Activated CD8-positive, alpha-beta T cell treated with anti-CD3 and anti-CD28 coated beads, Interleukin-2, amount 10 ng/mL, durations not matched to agents 7 days and 5 days (primary cell): ENCODE results near the gene KAZN. TPM values are rescaled to one million over a fixed set of nuclear protein-coding genes. Genes with fewer than 3 reads are reported as not detected.

Experiments used
- ATAC-seq: fragments of 150-1000 bp; cut with Tn5 transposase; one replicate; pipeline ENCODE4 v1.10.0; 2021; ENCODE audit warnings: moderate library complexity
- CTCF ChIA-PET: fragments of 350-600 bp; sonication (Branson Sonifier 250); formaldehyde crosslinking; loops from one replicate; lab custom pipeline; 2021; ENCODE audit warnings: antibody characterized with exemption; lab: Charles Lee
- POLR2A ChIA-PET: fragments of 350-600 bp; sonication (Branson Sonifier 250); formaldehyde crosslinking; loops from one replicate; lab custom pipeline; 2021; ENCODE audit warnings: antibody characterized with exemption; lab: Charles Lee
- DNase-seq: peaks from one replicate; pipeline ENCODE4 v3.0.0-alpha.2; 2020
- H3K27ac Mint-ChIP-seq: one replicate; pipeline ENCODE4 v1.8.0; 2021; ENCODE audit warnings: mild to moderate bottlenecking, mixed read lengths
- H3K27me3 Mint-ChIP-seq: one replicate; pipeline ENCODE4 v1.8.0; 2021; ENCODE audit warnings: low read depth, mixed read lengths
- H3K36me3 Mint-ChIP-seq: one replicate; pipeline ENCODE4 v1.8.0; 2021; ENCODE audit warnings: low read depth, mixed read lengths
- H3K4me1 Mint-ChIP-seq: one replicate; pipeline ENCODE4 v1.8.0; 2021; ENCODE audit warnings: low read depth, mixed read lengths
- H3K4me3 Mint-ChIP-seq: one replicate; pipeline ENCODE4 v1.8.0; 2021; ENCODE audit warnings: mild to moderate bottlenecking, mixed read lengths
- H3K9me3 Mint-ChIP-seq: one replicate; pipeline ENCODE4 v1.8.0; 2022; ENCODE audit warnings: mixed read lengths; ENCODE audit not compliant: insufficient read depth
- total RNA-seq, 2 experiments: library from RNA; stranded (reverse); gene quantifications; one replicate each; pipeline ENCODE4 v1.2.3, GENCODE V29; 2021

The KAZN gene
- total RNA-seq, 2 experiments from 2014 or later = 1.1 to 1.7 TPM

DNA sequence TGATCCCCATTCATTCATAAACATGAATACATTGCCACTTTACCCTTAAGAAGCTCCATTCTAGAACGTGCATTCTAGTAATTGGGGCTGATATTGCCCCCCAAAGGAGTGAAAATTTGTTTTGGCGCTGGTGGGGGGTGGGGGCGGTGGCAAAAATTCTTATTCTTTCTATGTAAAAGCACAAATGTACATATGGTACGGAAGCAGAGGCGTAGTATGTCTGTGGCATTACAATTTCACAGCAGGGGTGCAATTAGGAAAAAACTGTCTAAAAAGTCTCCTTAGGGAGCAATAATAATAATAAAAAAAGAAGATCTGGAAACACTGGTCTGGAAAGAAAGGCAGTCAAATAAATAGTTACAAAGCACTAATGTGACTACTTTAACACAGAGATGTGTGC, 514.7 kb downstream of the KAZN start:
- DNase-seq (no peak), ATAC-seq (no peak)
- H3K4me3 Mint-ChIP-seq = no peak overlapping the region
- H3K27me3 Mint-ChIP-seq = peaks cover 3% of the 10 kb centered on the region
- H3K27ac Mint-ChIP-seq = no peak overlapping the region
- no peaks in the 10 kb centered on the region for H3K9me3 Mint-ChIP-seq
- ChIA-PET CTCF (interaction anchor here (0.6 to 1.6 kb wide), 3 partner anchors 159 to 192 kb away, joined by 3 read pairs; no protein-coding TSS in a partner anchor), POLR2A (no interaction called here)
- H3K4me1 Mint-ChIP-seq = peaks cover 12% of the 10 kb centered on the region
- H3K36me3 Mint-ChIP-seq = no peaks in the 10 kb centered on the region

DNA sequence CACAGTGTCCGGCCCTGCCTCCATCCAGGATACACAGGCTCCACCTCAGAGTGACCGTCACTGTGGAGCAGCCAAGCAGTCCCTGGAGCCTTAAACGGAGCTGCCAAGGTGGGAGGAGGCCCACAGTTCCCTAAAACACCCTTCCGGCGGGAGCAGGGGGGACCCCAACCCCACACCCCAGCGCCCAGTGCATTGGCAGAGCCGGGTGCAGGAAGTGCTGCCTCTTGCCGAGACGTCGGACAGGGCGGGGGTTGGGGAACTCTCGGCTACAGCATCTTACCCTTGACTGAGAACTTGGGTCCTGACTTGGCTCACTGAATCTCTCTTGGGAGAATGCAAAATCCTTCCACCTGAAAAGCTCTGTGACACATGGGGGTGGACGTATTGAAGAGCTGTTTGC, 516.4 kb downstream of the KAZN start:
- POLR2A ChIA-PET = no interaction called here
- Mint-ChIP-seq H3K4me1 (peaks cover 12% of the 10 kb centered on the region), H3K9me3 (no peaks in the 10 kb centered on the region), H3K4me3 (no peak overlapping the region), H3K27me3 (no peaks in the 10 kb centered on the region), H3K36me3 (no peaks in the 10 kb centered on the region), H3K27ac (no peak overlapping the region)
- ATAC-seq (no peak), DNase-seq (no peak)
- CTCF ChIA-PET = no interaction called here

- no peaks in the 10 kb centered on the region for H3K9me3 Mint-ChIP-seq
- H3K27me3 Mint-ChIP-seq = no peaks in the 10 kb centered on the region
- no peak overlapping the region for H3K4me3 Mint-ChIP-seq
- no peak overlapping the region for H3K27ac Mint-ChIP-seq
- DNase-seq (no peak), ATAC-seq (no peak)
- ChIA-PET POLR2A (no interaction called here), CTCF (interaction anchor here (2.3 kb wide), 1 partner anchor 13 kb away, joined by 11 read pairs; no protein-coding TSS in a partner anchor)
- no peaks in the 10 kb centered on the region for H3K36me3 Mint-ChIP-seq
- peaks cover 12% of the 10 kb centered on the region for H3K4me1 Mint-ChIP-seq
These were observed 517.3 kb downstream of the KAZN start for GRCh38 chr1:15115542-15116330.

DNA sequence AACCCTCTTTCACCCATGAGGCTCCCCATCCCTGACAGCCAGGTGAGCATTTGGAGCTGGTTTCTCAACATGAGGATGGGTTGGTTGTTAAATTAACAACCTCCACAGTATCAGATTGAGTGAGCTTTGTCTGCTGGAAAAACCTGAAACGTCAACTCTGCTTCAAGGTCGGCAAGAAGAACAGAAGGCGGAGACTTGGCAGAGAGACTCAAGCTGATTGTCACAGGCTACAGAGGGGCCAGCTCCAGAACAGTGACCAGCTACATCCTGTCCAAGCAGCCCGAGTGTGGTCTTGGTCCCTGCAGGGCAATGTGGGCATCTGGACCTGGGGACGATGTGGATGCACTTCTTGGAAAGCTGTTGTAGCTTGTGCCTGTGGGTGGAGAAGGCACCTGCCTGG, 518.5 kb downstream of the KAZN start:
- POLR2A ChIA-PET = interaction anchor here (0.7 kb wide), 1 partner anchor 346 kb away, joined by 3 read pairs; no protein-coding TSS in a partner anchor
- Mint-ChIP-seq H3K9me3 (no peaks in the 10 kb centered on the region), H3K4me3 (no peak overlapping the region), H3K27me3 (peaks cover 3% of the 10 kb centered on the region), H3K36me3 (no peaks in the 10 kb centered on the region), H3K27ac (no peak overlapping the region), H3K4me1 (peaks cover 9% of the 10 kb centered on the region)
- CTCF ChIA-PET = interaction anchor here (2.3 kb wide), 1 partner anchor 11 kb away, joined by 11 read pairs; no protein-coding TSS in a partner anchor
- DNase-seq (no peak), ATAC-seq (no peak)

DNA sequence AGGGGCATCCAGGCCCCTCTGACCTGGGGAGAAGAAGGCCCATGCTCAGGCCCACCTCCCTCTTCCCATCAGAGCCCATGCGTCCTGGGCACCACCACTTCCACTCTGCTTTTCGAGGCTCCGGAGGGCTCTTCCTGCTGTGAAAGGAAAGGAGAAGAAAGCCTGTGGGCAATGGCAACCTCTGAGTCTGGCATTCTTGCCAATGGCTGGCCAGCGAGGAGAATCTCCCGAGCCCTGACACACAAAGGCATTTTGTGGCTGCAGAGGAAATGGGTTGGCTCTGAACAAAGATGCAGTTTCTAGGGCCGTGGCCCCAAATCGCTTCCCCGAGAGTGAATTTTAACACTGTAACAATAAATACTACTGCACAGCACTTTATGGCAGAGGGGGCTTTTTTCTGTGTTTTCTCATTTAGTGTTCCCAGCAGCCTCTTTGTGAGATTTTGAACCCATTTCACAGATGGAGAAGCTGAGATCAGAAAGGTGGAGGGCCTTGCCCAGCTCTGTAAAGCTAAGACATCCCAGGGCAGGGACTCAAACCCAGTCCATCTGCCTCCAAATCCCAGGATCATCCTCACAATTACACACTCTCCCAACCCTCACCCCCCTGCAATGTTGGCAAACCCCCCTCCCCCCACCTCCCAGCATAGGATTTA, 519.3 kb downstream of the KAZN start:
- no peaks in the 10 kb centered on the region for H3K36me3 Mint-ChIP-seq
- ATAC-seq = no peak
- no peaks in the 10 kb centered on the region for H3K9me3 Mint-ChIP-seq
- no peak overlapping the region for H3K27ac Mint-ChIP-seq
- ChIA-PET POLR2A (no interaction called here), CTCF (interaction anchor here (2.3 kb wide), 1 partner anchor 10 kb away, joined by 11 read pairs; no protein-coding TSS in a partner anchor)
- peaks cover under 1% of the 10 kb centered on the region for H3K4me1 Mint-ChIP-seq
- no peak for DNase-seq
- H3K27me3 Mint-ChIP-seq = peaks cover 3% of the 10 kb centered on the region
- no peak overlapping the region for H3K4me3 Mint-ChIP-seq

DNA sequence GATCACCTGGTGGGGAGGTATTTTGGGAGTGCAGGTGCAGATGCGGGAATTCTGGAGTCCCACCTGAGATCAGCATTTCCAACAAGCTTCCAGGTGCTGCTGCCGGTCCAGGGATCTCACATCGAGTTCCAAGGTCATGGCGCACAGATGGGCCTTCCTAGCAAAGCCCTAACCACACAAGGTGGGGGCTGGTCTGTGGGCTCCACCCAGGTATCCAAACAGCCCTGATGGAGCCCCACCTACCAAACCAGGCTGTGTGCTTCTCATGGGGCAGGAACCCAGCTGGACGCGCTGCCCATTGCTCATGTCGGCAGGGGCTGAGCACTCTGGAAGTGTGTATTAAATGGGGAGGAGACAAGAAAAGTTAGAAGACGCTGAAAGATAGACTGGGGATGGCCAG, 520.1 kb downstream of the KAZN start:
- no peak for DNase-seq
- no peak for ATAC-seq
- ChIA-PET POLR2A (no interaction called here), CTCF (interaction anchor here (1.3 kb wide), 1 partner anchor 10 kb away, joined by 8 read pairs; no protein-coding TSS in a partner anchor)
- Mint-ChIP-seq H3K36me3 (no peaks in the 10 kb centered on the region), H3K27ac (no peak overlapping the region), H3K9me3 (no peaks in the 10 kb centered on the region), H3K4me1 (no peaks in the 10 kb centered on the region), H3K4me3 (no peak overlapping the region), H3K27me3 (peaks cover 3% of the 10 kb centered on the region)

DNA sequence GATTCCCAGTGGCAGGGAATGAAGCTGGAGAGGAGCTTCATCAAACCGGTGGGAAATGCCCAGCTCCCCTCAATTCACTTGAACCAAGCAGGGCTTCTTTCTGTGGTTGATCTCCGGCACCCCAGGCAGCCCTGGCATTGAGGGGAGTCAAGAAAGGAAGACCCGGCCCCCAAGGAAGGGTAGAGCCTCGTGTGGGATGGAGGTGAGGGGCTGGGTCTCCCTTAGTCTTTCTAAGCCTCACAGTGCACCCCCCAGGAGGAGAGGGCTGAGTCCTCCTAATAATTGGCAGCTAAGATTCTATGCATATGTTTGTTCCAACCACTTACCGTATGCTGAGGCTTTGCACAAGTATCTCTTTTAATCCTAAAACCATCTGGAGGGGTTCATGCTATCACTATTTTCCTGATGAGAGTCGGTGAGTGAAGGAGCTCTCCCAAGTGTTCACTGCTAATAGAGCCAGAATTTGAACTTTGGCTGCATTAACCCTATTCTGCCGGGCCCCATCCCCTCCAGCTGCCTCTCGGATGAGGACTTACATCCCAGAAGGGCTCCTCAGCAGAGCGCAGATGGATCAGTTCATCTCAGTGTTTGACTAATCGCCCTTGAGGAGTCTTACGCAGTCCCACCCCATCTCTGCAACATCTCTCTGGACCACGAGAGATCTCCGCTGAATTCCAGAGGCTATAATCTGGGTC, 521.9 kb downstream of the KAZN start:
- no peak overlapping the region for H3K27ac Mint-ChIP-seq
- ChIA-PET POLR2A (no interaction called here), CTCF (interaction anchor here (0.6 kb wide), 1 partner anchor 691 kb away, joined by 3 read pairs; no protein-coding TSS in a partner anchor)
- DNase-seq (no peak), ATAC-seq (no peak)
- no peaks in the 10 kb centered on the region for H3K9me3 Mint-ChIP-seq
- H3K27me3 Mint-ChIP-seq = peaks cover 3% of the 10 kb centered on the region
- H3K4me3 Mint-ChIP-seq = no peak overlapping the region
- no peaks in the 10 kb centered on the region for H3K36me3 Mint-ChIP-seq
- H3K4me1 Mint-ChIP-seq = no peaks in the 10 kb centered on the region

- POLR2A ChIA-PET = no interaction called here
- Mint-ChIP-seq H3K27me3 (peaks cover 8% of the 10 kb centered on the region), H3K36me3 (no peaks in the 10 kb centered on the region), H3K4me3 (no peak overlapping the region), H3K9me3 (no peaks in the 10 kb centered on the region), H3K4me1 (no peaks in the 10 kb centered on the region), H3K27ac (no peak overlapping the region)
- CTCF ChIA-PET = no interaction called here
- ATAC-seq (no peak), DNase-seq (no peak)
These were observed 523.8 kb downstream of the KAZN start for GRCh38 chr1:15122331-15122730.

DNA sequence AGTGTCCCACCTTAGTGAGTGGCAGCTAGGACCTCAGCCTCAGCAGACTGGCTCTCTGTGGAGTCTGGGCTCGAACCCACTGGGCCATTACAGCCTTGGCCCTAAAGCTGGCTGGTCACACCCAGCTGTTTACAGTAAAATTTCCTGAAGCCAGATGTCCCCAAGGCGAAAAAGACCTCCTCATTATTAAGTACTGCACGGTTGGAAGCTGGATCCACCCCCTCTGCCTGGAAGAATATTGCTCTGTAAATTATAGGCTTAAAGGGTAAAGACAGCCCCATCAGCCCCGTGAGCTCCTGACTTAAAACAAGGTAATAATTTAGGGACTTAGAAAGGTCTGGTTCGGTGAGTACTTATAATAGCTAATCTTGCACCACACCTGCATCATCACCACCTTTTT, 524.8 kb downstream of the KAZN start:
- no peak overlapping the region for H3K4me3 Mint-ChIP-seq
- H3K4me1 Mint-ChIP-seq = no peaks in the 10 kb centered on the region
- CTCF ChIA-PET = interaction anchor here (0.6 kb wide), 1 partner anchor 157 kb away, joined by 3 read pairs; no protein-coding TSS in a partner anchor
- no peak for ATAC-seq
- peaks cover 9% of the 10 kb centered on the region for H3K27me3 Mint-ChIP-seq
- POLR2A ChIA-PET = no interaction called here
- H3K27ac Mint-ChIP-seq = no peak overlapping the region
- DNase-seq = no peak
- H3K36me3 Mint-ChIP-seq = no peaks in the 10 kb centered on the region
- no peaks in the 10 kb centered on the region for H3K9me3 Mint-ChIP-seq

- Mint-ChIP-seq H3K36me3 (no peaks in the 10 kb centered on the region), H3K9me3 (no peaks in the 10 kb centered on the region), H3K4me3 (no peak overlapping the region), H3K27me3 (peaks cover 9% of the 10 kb centered on the region), H3K27ac (no peak overlapping the region), H3K4me1 (no peaks in the 10 kb centered on the region)
- ATAC-seq (no peak), DNase-seq (no peak)
- POLR2A ChIA-PET = no interaction called here
- CTCF ChIA-PET = no interaction called here
These were observed 525.4 kb downstream of the KAZN start for GRCh38 chr1:15123925-15124324.

DNA sequence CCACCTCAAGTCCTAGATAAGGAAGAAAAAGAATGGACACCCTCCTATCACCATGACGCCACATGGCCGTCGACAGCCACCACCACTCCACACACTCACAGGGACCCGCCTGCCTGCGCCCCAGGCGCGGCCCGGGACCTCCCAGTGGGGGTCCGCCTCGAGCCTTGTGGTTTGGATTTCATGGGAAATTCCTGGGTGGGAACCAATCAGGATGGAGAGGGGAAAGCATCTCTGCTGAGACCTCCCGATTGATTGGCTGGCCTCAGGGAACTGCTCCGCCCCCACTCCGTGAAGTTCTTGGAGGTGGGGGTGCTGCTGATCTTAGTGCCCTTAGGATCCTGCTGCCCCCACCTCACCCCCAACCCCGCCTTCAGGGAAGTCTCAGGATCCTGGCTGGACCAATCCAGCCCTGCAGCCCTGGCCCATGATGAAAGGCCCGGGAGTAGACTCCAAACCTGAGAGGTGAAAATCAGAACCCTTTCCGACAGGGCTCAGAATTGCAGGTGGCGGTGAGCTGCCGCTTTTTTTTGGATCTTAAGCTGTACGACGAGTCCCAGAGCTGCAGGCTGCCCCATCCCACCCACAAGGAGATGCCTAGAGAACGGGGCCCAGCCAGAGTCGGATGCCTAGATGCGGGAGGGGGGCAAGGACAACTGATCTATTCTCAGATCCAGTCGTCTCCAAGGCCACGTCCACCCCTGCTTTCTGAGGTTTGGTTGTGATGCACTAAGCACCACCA, 526.0 kb downstream of the KAZN start:
- Mint-ChIP-seq H3K4me3 (no peak overlapping the region), H3K36me3 (no peaks in the 10 kb centered on the region), H3K27ac (no peak overlapping the region), H3K27me3 (peaks cover 9% of the 10 kb centered on the region), H3K9me3 (no peaks in the 10 kb centered on the region), H3K4me1 (no peaks in the 10 kb centered on the region)
- ATAC-seq (no peak), DNase-seq (no peak)
- ChIA-PET CTCF (interaction anchor here (1.0 kb wide), 1 partner anchor 146 kb away, joined by 3 read pairs; no protein-coding TSS in a partner anchor), POLR2A (no interaction called here)
